ENCODE results near the gene TDRKH. TPM values are rescaled to one million over a fixed set of nuclear protein-coding genes. Genes with fewer than 3 reads are reported as not detected.

Gene TDRKH
- total and polyA plus RNA-seq, 2 of the 13 experiments (the other 11 are each of a cell fraction or from before 2014, with no cell fraction given), result 3.9 to 5.4 TPM

DNA sequence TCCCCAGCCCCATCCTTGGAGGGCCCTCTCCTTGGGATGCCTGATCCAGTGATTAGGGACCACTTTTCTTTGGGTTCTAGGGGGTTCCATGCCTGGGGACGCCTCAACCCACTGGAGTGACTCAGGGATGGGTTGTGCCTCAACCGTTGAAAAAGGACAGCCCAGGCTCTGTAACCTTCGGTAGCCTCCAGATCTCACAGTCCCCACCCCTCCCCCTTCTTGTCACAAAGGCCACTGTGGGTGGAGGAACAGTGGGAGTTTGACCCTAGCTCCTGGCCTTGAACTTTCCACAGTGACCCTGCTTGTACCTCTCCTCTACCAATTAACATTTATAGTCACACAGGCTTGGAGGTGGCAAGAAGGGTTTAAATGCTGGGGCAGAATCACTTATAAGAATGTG, 43.9 kb upstream of the TDRKH start (continued):
- TF ChIP-seq PRMT3 (CRISPR knock-in tag; IDR thresholded peaks at IDR 0.05; ENCODE audit: borderline replicate concordance, low read depth), result no peak
- no peak for TF ChIP-seq TOE1 (CRISPR knock-in tag; IDR thresholded peaks at IDR 0.05)
- TF ChIP-seq SETDB1 (CRISPR knock-in tag; IDR thresholded peaks at IDR 0.05; ENCODE audit: borderline replicate concordance), result no peak
- no peak for TF ChIP-seq POGZ (CRISPR knock-in tag; IDR thresholded peaks at IDR 0.05)
- no peak for TF ChIP-seq ZNF724P (CRISPR knock-in tag; IDR thresholded peaks at IDR 0.05; ENCODE audit: borderline replicate concordance)
- TF ChIP-seq JUNB (CRISPR knock-in tag; IDR thresholded peaks at IDR 0.05; ENCODE audit: borderline replicate concordance), result no peak
- no peak for TF ChIP-seq MYNN (CRISPR knock-in tag; IDR thresholded peaks at IDR 0.05; ENCODE audit: low read depth)
- no peak for TF ChIP-seq MTA3 (CRISPR knock-in tag; IDR thresholded peaks at IDR 0.05)
- peak; percentile 65; the same call in 1 of the 2 replicates for TF ChIP-seq NR2C2 (CRISPR knock-in tag; IDR thresholded peaks at IDR 0.05; ENCODE audit: borderline replicate concordance)
- TF ChIP-seq, protein P1, sequence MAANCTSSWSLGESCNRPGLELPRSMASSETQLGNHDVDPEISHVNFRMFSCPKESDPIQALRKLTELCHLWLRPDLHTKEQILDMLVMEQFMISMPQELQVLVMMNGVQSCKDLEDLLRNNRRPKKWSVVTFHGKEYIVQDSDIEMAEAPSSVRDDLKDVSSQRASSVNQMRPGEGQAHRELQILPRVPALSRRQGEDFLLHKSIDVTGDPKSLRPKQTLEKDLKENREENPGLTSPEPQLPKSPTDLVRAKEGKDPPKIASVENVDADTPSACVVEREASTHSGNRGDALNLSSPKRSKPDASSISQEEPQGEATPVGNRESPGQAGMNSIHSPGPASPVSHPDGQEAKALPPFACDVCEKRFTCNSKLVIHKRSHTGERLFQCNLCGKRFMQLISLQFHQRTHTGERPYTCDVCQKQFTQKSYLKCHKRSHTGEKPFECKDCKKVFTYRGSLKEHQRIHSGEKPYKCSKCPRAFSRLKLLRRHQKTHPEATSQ (CRISPR knock-in tag; IDR thresholded peaks at IDR 0.05; ENCODE audit: borderline replicate concordance), result no peak
- TF ChIP-seq, protein P2, sequence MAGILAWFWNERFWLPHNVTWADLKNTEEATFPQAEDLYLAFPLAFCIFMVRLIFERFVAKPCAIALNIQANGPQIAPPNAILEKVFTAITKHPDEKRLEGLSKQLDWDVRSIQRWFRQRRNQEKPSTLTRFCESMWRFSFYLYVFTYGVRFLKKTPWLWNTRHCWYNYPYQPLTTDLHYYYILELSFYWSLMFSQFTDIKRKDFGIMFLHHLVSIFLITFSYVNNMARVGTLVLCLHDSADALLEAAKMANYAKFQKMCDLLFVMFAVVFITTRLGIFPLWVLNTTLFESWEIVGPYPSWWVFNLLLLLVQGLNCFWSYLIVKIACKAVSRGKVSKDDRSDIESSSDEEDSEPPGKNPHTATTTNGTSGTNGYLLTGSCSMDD (CRISPR knock-in tag; IDR thresholded peaks at IDR 0.05), result no peak
- no peak for TF ChIP-seq ZSCAN20 (CRISPR knock-in tag; IDR thresholded peaks at IDR 0.05; ENCODE audit: borderline replicate concordance)
- TF ChIP-seq ZBTB20 (CRISPR knock-in tag; IDR thresholded peaks at IDR 0.05; ENCODE audit: borderline replicate concordance, low read depth), result no peak
- no peak for TF ChIP-seq ZNF547 (CRISPR knock-in tag; IDR thresholded peaks at IDR 0.05)
- no peak for TF ChIP-seq ZNF615 (CRISPR knock-in tag; IDR thresholded peaks at IDR 0.05; ENCODE audit: borderline replicate concordance)
- no peak for TF ChIP-seq ZNF343 (CRISPR knock-in tag; IDR thresholded peaks at IDR 0.05)
- no peak for TF ChIP-seq CCAR2 (optimal IDR thresholded peaks at IDR 0.05; ENCODE audit: low read depth, low read length)
- TF ChIP-seq, protein P3, sequence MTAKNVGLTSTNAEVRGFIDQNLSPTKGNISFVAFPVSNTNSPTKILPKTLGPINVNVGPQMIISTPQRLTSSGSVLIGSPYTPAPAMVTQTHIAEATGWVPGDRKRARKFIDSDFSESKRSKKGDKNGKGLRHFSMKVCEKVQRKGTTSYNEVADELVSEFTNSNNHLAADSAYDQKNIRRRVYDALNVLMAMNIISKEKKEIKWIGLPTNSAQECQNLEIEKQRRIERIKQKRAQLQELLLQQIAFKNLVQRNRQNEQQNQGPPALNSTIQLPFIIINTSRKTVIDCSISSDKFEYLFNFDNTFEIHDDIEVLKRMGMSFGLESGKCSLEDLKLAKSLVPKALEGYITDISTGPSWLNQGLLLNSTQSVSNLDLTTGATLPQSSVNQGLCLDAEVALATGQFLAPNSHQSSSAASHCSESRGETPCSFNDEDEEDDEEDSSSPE (CRISPR knock-in tag; IDR thresholded peaks at IDR 0.05), result no peak
- TF ChIP-seq EP300 (IDR thresholded peaks at IDR 0.05; ENCODE audit: low read depth in 2 of 2, low read length in 2 of 2), result peak in 1 of 2 experiments; percentile 75; a peak in 1 of 4 replicates
- TF ChIP-seq EP300 (CRISPR knock-in tag; IDR thresholded peaks at IDR 0.05; ENCODE audit: borderline replicate concordance), result no peak; the same call in 1 of the 2 replicates
- TF ChIP-seq, protein P4, sequence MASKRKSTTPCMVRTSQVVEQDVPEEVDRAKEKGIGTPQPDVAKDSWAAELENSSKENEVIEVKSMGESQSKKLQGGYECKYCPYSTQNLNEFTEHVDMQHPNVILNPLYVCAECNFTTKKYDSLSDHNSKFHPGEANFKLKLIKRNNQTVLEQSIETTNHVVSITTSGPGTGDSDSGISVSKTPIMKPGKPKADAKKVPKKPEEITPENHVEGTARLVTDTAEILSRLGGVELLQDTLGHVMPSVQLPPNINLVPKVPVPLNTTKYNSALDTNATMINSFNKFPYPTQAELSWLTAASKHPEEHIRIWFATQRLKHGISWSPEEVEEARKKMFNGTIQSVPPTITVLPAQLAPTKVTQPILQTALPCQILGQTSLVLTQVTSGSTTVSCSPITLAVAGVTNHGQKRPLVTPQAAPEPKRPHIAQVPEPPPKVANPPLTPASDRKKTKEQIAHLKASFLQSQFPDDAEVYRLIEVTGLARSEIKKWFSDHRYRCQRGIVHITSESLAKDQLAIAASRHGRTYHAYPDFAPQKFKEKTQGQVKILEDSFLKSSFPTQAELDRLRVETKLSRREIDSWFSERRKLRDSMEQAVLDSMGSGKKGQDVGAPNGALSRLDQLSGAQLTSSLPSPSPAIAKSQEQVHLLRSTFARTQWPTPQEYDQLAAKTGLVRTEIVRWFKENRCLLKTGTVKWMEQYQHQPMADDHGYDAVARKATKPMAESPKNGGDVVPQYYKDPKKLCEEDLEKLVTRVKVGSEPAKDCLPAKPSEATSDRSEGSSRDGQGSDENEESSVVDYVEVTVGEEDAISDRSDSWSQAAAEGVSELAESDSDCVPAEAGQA (IDR thresholded peaks at IDR 0.05; ENCODE audit: low read depth), result no peak
- TF ChIP-seq, protein P4 (CRISPR knock-in tag; IDR thresholded peaks at IDR 0.05; ENCODE audit: borderline replicate concordance), result no peak
